ENCODE measurements around the gene DRD3.

DRD3 gene

DNA sequence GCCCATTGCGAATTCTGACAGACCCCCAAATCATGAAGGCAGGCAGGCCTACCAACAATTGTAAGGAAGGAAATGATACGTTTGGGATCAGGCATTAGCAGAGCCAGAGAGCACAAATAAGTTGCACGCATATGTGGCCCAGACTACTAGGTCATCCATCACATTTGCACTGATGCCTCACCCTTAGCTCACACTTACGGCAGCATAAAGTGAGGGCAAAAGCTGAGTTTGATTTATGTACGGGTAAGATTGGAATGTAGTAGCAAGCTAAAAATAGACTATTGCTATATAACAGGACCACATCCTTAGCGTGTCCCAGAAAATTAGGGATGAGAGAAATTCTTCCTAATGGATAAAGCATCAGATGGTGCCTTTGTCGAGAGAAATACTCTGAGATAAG, 63.7 kb downstream of the DRD3 start:
- no peak for DNase-seq

DNA sequence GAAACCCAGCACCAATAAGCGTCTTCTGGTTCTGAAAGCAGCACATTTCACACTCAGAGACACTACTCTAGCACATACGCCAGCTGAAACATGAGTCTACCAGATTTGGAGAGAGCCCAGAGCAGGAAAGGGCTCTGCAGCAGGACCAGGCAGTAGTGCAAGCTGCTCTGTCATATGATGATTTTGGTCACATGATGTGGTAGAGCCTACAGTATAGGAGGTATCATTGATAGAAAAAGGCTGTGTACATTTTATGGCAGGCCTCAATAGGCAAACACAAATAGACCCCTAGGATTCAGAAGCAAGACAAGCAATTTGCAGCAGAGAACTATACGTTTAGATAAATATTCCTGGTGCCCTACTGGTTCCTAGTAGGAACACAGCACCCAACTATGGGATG, 64.1 kb downstream of the DRD3 start:
- no peak for DNase-seq

GRCh38 chr3:114112696-114113095, 66.2 kb downstream of the DRD3 start:
- no peak for DNase-seq

GRCh38 chr3:114111060-114111770, 67.6 kb downstream of the DRD3 start:
- no peak for DNase-seq

- no peak for DNase-seq
These were observed 68.4 kb downstream of the DRD3 start for GRCh38 chr3:114110439-114110838.

DNA sequence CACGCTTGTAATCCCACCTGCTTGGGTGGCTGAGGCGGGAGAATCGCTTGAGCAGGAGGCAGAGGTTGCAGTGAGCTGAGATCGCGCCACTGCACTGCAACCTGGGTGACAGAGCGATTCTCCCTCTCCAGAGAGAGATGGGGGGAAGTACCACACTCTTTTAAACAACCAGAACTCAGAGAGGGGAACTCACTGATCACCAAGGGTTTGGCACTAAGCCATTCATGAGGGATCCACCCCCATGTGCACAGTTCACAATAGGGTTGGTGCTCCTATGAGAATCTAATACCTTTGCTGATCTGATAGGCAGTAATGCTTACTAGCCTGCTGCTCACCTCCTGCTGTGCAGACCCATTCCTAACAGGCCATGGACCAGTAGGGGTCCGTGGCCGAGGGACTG, 70.7 kb downstream of the DRD3 start:
- no peak for DNase-seq

GRCh38 chr3:114104414-114104813, 74.4 kb downstream of the DRD3 start:
- no peak for DNase-seq

DNA sequence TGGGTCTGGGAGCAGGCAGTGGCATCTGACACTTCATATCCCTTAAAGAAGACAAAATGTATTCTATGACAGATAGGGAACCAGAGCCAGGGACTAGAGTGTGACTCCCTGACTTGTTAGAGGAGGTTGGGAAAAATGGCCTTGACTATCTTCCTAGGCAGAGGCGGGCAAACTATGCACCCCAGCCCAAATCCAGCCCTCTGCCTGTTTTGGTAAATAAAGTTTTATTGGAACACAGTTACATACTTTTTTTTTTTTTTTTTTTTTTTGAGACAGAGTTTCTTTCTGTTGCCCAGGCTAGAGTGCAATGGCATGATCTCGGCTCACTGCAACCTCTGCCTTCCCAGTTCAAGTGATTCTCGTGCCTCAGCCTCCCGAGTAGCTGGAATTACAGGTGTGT, 75.0 kb downstream of the DRD3 start:
- no peak for DNase-seq

DNA sequence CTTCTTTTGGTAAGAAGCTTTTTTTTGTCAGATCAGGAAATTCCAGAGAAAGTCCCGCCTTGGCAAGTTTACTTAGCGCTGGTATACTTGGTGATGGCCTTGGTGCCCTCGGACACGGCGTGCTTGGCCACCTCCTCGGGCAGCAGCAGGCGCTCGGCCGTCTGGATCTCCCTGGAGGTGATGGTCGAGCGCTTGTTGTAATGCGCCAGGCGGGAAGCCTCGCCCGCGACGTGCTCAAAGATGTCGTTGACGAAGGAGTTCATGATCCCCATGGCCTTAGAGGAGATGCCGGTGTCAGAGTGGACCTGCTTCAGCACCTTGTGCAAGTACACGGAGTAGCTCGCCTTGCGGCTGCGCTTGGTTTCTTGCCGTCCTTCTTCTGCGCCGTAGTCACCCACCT, 75.7 kb downstream of the DRD3 start:
- no peak for DNase-seq

DNA sequence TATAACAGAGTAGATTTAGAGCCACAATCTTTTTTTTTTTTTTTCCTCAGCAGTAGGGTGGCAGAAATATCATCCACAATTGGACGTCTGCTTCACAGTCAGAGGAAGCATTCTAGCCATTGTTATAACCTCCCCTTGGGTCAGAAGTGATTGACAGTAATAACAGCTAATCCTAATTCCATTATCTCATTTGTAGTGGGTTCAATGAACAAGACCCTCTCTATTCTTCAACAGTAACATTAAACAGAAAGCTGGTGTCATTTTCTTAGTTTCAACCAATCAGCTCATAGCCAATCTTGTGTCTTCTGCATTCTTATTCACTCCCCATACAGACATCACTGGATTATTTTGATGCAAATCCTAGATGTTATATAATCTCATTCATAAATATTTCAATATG, 77.8 kb downstream of the DRD3 start:
- no peak for DNase-seq

DNA sequence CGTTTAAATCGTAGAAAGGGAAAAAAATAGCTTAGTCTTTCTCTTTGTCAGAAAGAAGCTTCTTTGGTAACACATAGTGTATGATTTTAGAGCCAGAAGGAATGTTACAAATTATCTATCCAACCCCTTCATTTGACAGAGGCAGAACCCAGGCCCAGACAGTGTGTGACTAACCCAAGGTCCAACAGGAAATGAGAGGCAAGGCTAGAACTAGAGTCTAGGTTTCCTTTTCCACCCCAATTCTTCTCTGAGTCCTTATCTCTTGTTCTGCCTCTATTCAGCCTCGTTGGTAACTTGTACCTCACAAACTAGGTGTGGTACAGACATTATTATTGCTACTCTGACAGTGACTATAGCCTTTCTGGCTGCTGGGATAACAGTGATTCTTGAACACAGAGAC, 83.1 kb downstream of the DRD3 start:
- DNase-seq, result no peak

GRCh38 chr3:114093596-114093995, 85.3 kb downstream of the DRD3 start:
- no peak for DNase-seq

- no peak for DNase-seq
These were observed 85.9 kb downstream of the DRD3 start for GRCh38 chr3:114093016-114093380.

DNA sequence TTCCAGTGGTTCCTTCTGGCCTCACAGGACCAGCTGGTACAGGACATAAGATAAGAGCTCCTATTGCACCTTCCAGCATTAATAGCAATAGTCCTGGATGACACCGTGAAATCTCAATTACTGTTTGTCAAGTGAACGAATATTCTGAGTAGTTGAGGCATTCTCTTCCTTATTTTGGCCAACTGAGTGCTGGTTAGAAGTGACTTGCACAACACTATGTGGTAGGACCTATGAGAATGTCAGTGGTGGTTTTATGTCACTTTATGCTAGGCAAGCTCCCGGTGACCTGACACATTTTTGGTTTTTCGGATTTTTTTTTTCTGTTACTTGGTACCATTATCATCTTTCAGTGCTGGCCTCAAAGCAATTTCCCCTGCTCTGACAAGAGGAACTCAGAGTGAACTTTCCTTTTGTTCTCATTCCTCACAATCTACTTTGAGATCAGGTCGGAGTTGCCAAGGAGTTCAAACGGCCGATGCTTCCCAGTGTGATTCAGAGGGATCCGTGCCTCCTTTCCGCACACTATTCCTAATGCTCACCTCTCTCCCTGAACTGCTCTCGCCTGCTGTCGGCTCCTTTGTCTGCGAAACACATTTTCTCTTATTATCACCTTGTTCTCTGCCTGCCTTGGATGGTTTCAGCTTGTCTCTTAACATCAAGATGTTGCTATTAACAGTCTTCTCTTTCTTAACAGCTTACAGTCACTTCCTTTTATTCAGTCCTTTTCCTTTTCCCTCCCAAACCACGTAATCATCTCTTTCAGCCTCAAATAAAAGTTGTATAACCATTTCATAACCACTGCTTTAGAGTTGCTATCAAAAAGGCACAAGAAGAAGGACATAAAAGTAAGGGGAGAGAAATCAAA, 86.5 kb downstream of the DRD3 start:
- DNase-seq, result no peak

- no peak for DNase-seq
These were observed 89.2 kb downstream of the DRD3 start for GRCh38 chr3:114089675-114090074.

DNA sequence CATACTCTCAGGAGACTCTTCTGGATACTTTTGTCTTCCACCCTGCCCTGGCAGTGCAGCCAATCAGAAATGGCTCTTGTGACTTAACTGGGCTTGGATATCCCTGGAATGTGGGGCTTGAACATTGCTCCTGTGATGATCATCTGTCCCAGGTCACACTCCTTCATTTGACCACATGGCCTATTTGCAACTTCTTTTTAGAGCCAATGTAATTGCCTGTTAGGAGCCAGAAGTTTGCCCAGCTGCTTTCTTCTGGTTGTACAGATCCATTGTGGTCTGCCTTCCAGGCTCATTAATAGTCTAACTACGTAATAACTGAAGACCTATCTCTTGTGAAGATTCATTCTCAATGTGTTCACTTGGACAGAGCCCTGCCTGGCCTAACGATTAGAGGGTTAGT, 92.5 kb downstream of the DRD3 start:
- DNase-seq, result no peak

GRCh38 chr3:114083112-114083511, 95.7 kb downstream of the DRD3 start:
- DNase-seq, result no peak

DNA sequence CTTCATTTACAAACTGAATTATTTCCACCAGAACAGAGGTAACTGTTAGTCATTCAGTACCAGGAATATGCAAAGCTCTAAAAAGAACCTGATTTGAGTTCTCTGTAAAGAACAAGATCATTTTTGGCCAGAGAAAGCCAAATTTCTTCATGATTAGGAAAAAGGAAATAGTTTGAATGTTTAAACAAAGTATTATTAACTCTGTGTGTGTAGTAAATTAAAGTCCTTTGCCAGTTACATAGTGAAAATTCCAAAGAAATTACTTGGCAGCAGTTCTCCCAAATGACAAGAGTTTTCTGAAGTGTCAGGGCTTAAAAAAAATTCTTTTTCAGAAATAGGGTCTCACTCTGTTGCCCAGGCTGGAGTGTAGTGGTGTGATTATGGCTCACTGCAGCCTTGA, 97.8 kb downstream of the DRD3 start:
- DNase-seq, result no peak

- no peak for DNase-seq
These were observed 98.7 kb downstream of the DRD3 start for GRCh38 chr3:114080201-114080600.

GRCh38 chr3:114079761-114080160, 99.1 kb downstream of the DRD3 start:
- no peak for DNase-seq

- DNase-seq, result no peak
These were observed 100.7 kb downstream of the DRD3 start for GRCh38 chr3:114078126-114078525.
